Ishikawa (cell line): Measurements from ENCODE around the gene PLCD1.

Source experiments
- CEBPB ChIP-seq: IDR thresholded peaks from 2 replicates; pipeline ENCODE4 v1.6.1; 2012
- CREB1 ChIP-seq: IDR thresholded peaks from 2 replicates; pipeline ENCODE4 v1.6.1; 2012; ENCODE audit warnings: low read depth
- EGR1 ChIP-seq: IDR thresholded peaks from 2 replicates; pipeline ENCODE4 v1.6.1; 2012
- EP300 ChIP-seq: IDR thresholded peaks from 2 replicates; pipeline ENCODE4 v1.6.1; 2012; ENCODE audit warnings: borderline replicate concordance
- FOXM1 ChIP-seq: IDR thresholded peaks from 2 replicates; pipeline ENCODE4 v1.6.1; 2012; ENCODE audit warnings: low read depth, borderline replicate concordance
- NFIC ChIP-seq: IDR thresholded peaks from 2 replicates; pipeline ENCODE4 v1.6.1; 2012
- RAD21 ChIP-seq: IDR thresholded peaks from 2 replicates; pipeline ENCODE4 v1.6.1; 2012; ENCODE audit warnings: low read depth
- TAF1 ChIP-seq: IDR thresholded peaks from 2 replicates; pipeline ENCODE4 v1.6.1; 2012; ENCODE audit warnings: low read depth, mild to moderate bottlenecking
- TCF12 ChIP-seq: IDR thresholded peaks from 2 replicates; pipeline ENCODE4 v1.6.1; 2012; ENCODE audit warnings: low read depth
- TEAD4 ChIP-seq: IDR thresholded peaks from 2 replicates; pipeline ENCODE4 v1.6.1; 2012
- YY1 ChIP-seq: IDR thresholded peaks from 2 replicates; pipeline ENCODE4 v1.6.1; 2012; ENCODE audit warnings: low read depth
- ZBTB7A ChIP-seq: IDR thresholded peaks from 2 replicates; pipeline ENCODE4 v1.6.1; 2012; ENCODE audit warnings: low read depth
- TF ChIP-seq, protein P1 (sequence below): IDR thresholded peaks from 2 replicates; pipeline ENCODE4 v1.6.1; 2012
- TF ChIP-seq, protein P2 (sequence below): IDR thresholded peaks from 2 replicates; pipeline ENCODE4 v1.6.1; 2012; ENCODE audit warnings: low read depth, mild to moderate bottlenecking
- TF ChIP-seq, protein P3 (sequence below): IDR thresholded peaks from 2 replicates; pipeline ENCODE4 v1.6.1; 2012

The PLCD1 gene

DNA sequence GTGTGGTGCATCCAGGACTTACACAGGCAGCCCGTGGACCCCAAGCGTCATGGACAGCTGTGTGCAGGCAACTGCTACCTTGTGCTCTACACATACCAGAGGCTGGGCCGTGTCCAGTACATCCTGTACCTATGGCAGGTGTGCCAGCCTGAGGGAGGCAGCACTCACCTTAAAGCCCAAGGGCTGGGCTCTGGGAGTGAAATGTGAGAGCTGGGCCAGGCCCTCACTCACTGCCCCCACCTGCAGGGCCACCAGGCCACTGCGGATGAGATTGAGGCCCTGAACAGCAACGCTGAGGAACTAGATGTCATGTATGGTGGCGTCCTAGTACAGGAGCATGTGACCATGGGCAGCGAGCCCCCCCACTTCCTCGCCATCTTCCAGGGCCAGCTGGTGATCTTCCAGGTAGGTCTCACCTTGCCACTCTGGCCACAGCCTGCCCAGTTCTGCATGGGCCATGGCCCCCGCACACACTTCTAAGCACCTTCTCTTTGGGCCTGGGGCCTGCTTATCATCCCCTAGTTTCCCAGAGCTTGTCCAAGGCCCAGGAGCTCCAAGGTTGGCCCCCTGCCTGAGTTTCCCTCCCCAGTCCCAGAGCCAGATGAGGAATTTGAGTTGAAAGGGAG, 27.9 kb downstream of the PLCD1 start:
- TF ChIP-seq RAD21, result peak; percentile 34
- no peak for TF ChIP-seq EP300
- no peak for TF ChIP-seq TCF12

DNA sequence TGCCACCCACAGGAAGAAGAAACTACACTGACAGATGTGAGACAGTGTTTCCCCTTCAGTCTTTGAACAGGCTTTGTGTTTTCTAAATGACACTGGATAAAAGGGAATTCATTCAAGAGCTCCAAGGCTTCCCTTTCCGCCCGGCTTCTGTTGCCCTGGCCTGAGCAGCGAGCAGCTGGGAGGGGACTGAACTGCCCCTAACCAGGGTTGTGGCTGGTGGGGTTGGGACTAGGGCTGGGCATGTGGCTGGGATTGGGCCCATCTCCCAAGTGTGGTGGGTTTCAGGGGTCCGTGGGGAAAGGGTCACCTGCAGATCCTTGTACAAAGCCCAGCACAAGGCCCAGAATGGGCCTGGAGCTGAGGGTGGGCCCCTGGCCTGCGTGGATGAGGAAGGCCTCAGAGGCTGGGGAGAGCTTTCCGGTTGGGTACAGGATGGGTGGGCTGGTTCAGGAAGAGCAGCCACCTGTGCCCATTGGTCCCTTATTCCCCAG, 28.4 kb downstream of the PLCD1 start:
- TF ChIP-seq CEBPB (no peak), EGR1 (no peak), TAF1 (no peak), NFIC (no peak), EP300 (no peak), TEAD4 (no peak)
- TF ChIP-seq, protein P1, sequence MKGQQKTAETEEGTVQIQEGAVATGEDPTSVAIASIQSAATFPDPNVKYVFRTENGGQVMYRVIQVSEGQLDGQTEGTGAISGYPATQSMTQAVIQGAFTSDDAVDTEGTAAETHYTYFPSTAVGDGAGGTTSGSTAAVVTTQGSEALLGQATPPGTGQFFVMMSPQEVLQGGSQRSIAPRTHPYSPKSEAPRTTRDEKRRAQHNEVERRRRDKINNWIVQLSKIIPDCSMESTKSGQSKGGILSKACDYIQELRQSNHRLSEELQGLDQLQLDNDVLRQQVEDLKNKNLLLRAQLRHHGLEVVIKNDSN, result no peak
- TF ChIP-seq, protein P2, sequence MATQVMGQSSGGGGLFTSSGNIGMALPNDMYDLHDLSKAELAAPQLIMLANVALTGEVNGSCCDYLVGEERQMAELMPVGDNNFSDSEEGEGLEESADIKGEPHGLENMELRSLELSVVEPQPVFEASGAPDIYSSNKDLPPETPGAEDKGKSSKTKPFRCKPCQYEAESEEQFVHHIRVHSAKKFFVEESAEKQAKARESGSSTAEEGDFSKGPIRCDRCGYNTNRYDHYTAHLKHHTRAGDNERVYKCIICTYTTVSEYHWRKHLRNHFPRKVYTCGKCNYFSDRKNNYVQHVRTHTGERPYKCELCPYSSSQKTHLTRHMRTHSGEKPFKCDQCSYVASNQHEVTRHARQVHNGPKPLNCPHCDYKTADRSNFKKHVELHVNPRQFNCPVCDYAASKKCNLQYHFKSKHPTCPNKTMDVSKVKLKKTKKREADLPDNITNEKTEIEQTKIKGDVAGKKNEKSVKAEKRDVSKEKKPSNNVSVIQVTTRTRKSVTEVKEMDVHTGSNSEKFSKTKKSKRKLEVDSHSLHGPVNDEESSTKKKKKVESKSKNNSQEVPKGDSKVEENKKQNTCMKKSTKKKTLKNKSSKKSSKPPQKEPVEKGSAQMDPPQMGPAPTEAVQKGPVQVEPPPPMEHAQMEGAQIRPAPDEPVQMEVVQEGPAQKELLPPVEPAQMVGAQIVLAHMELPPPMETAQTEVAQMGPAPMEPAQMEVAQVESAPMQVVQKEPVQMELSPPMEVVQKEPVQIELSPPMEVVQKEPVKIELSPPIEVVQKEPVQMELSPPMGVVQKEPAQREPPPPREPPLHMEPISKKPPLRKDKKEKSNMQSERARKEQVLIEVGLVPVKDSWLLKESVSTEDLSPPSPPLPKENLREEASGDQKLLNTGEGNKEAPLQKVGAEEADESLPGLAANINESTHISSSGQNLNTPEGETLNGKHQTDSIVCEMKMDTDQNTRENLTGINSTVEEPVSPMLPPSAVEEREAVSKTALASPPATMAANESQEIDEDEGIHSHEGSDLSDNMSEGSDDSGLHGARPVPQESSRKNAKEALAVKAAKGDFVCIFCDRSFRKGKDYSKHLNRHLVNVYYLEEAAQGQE, result no peak

DNA sequence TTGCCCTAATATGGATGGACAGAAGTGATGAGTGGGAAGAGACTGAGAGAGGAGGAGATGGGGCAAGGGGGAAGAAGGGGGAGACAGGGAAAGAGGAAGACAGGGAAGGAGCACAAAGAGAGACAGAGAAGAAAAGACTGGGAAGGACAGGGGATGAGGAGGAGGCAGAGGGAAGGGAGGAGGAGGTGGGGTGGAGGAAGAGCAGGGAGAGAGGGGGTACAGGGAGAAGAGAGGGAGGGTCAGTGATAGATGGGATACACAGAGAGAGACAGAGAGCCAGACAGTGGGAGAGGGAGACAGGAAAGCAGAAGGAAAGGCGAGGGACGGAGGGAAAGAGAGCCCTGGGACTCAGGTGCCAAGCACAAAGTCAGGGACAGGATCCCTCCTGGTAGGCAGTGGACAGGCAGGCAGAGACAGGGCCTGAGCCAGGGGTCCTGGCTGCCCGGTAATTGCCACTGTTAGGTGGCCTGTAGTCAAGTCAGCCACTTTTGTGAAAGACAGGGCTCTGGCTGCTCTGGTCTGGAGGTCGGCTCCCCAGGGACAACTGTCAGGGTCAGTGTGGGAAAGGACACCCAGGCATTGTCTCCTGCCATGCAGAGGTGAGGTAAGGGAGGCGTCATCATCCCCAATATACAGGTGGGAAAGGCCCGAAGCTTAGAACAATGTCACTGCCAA, 29.1 kb downstream of the PLCD1 start:
- TF ChIP-seq CREB1 (no peak), TEAD4 (no peak), CEBPB (no peak), NFIC (no peak), TAF1 (no peak), YY1 (no peak), EP300 (no peak), EGR1 (no peak), RAD21 (no peak)
- TF ChIP-seq, protein P3, sequence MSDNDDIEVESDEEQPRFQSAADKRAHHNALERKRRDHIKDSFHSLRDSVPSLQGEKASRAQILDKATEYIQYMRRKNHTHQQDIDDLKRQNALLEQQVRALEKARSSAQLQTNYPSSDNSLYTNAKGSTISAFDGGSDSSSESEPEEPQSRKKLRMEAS, result no peak
- TF ChIP-seq, protein P2, result no peak
- TF ChIP-seq, protein P1, result no peak

DNA sequence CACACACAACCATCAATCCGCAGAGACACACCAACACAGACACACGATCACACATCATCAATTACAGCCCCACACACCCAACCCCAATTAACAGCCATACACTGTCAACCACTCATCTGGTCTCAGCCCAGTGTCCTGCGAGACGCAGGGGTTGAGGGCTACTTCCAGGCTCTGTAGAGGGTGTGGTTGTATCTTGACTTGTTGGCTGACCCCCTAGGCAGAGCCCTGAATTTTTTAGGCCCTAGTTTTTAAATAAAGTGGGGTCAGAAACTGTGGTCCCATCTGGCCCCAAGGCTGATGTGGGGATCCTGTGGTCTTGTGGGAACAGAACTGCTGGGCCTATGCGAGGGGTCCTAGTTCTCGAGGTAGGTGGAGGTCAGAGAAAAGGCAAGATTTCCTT, 29.6 kb downstream of the PLCD1 start:
- no peak for TF ChIP-seq CREB1
- TF ChIP-seq RAD21, result no peak
- TF ChIP-seq CEBPB, result no peak
- TF ChIP-seq, protein P2, result no peak
- no peak for TF ChIP-seq TCF12
- TF ChIP-seq TAF1, result no peak
- TF ChIP-seq TEAD4, result no peak
- no peak for TF ChIP-seq NFIC
- no peak for TF ChIP-seq EP300
- TF ChIP-seq, protein P1, result no peak
- TF ChIP-seq FOXM1, result no peak
- no peak for TF ChIP-seq EGR1
- no peak for TF ChIP-seq ZBTB7A
- TF ChIP-seq YY1, result no peak
